ENCODE data around the gene RPL22L1.

DNA sequence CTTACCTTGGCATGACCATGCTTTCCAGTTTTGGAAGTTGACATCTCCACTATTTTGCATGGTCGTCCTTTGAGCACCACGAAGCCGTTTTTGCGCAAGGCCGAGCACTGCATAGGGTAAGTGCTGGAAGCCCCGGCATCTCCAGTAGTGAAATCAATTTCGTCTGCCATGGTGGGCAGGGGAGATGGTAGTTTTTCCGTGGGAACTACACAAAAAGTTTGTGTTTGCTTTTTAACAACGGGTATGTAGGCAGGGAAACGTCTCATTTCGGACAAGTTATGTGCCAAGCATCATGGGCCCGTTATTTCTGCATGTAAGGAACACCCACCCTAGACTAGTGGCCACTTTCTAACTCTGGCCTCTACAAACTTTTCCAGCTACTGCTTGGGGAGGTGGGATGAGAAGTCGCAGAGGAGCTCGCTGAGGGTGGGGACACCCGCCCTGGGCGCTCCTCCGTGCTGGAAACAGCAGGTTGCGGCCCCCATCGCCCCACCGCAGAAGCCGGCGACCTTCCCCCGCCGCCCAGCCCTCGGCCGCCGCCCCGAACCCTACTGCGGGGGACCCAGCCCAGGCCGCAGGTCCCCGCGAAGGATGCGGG is 37.7 kb upstream of the RPL22L1 start:
- TF ChIP-seq CTCF (IDR thresholded peaks at IDR 0.05; ENCODE audit: poor library complexity) (no peak), EZH2 (IDR thresholded peaks at IDR 0.05; ENCODE audit: borderline replicate concordance) (no peak)
